ENCODE results near the gene ISCA2.

The ISCA2 gene

DNA sequence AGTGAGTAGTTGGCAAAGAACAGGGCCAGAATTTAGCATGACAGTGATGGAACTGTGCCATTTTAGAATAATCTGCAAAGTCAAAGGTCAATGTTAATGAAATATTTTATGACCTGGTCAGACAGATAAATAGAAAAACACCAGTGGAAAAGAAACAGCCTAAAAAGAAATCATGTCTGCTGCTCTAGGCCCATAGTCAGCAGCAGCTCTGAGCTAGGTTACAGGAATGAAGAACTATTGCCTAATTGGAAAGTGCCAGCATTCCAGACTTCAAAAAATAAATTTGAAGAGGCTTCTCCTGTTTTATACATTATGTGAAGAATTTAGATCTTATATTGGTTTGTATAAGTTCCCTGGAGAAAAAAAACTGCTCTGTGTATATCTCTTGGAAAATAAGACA, 10.2 kb upstream of the ISCA2 start:
- no peak for DNase-seq (ENCODE audit: low spot score)
- no peak overlapping the region for H3K27ac ChIP-seq
- TF ChIP-seq, protein P1, sequence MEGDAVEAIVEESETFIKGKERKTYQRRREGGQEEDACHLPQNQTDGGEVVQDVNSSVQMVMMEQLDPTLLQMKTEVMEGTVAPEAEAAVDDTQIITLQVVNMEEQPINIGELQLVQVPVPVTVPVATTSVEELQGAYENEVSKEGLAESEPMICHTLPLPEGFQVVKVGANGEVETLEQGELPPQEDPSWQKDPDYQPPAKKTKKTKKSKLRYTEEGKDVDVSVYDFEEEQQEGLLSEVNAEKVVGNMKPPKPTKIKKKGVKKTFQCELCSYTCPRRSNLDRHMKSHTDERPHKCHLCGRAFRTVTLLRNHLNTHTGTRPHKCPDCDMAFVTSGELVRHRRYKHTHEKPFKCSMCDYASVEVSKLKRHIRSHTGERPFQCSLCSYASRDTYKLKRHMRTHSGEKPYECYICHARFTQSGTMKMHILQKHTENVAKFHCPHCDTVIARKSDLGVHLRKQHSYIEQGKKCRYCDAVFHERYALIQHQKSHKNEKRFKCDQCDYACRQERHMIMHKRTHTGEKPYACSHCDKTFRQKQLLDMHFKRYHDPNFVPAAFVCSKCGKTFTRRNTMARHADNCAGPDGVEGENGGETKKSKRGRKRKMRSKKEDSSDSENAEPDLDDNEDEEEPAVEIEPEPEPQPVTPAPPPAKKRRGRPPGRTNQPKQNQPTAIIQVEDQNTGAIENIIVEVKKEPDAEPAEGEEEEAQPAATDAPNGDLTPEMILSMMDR (IDR thresholded peaks at IDR 0.05) = no peak
- H3K4me3 ChIP-seq = no peak overlapping the region

GRCh38 chr14:74486164-74486563, 7.4 kb upstream of the ISCA2 start:
- TF ChIP-seq, protein P1 (IDR thresholded peaks at IDR 0.05) = no peak
- Histone ChIP-seq H3K27ac (no peak overlapping the region), H3K4me3 (no peak overlapping the region)
- no peak for DNase-seq (ENCODE audit: low spot score)

DNA sequence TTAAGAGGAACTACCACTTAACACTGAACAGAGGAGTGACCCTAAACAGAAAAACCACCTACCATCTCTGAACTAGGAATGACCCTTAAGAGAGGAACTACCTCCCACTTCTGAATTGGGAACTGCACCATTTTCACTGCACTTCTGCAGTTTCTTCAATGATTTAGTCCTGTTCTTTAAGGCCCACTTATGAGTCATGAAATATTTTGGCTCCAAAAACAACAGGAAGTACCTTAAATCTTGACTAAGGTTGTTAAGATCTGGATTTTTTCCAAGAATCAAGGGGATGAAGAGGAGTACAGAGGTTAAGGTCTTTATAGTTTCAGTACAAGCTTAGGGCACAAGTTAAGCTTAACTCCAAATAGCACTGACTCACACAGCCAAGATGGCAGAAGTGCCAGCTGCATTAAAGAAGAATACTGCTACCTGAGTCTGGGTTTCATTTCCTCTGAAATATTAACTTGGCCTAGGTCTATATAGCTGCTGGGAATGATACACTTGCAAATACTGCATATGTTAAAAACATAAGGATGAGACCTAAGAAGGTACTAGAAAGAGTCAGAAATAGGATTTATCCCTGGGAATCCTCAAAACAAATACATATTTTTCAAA, 4.7 kb upstream of the ISCA2 start:
- TF ChIP-seq, protein P1 (IDR thresholded peaks at IDR 0.05) = no peak
- Histone ChIP-seq H3K4me3 (no peak overlapping the region), H3K27ac (peak overlapping the region; percentile 3 to 20)
- no peak for DNase-seq (ENCODE audit: low spot score)

DNA sequence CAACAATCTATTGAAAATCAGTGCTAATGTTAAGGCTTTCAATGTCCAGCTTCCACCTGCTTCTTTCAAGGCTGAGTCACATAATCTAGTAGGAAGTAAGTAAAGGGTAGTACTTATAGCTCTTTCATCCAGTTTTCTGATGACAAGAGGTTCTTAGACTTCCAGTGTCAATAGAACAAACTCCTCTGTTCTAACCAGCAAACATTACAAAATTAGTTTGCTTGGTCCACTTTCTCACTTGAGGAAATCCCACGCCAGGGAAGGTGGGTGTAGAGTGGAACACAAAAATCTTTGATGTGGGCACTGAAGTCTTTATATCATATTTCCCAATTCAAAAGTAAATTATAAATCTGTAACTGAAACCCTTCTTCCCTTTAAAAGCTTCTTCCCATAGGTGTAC, 3.1 kb upstream of the ISCA2 start:
- H3K27ac ChIP-seq = no peak overlapping the region
- no peak for DNase-seq (ENCODE audit: low spot score)
- TF ChIP-seq, protein P1 (IDR thresholded peaks at IDR 0.05) = no peak
- no peak overlapping the region for H3K4me3 ChIP-seq

DNA sequence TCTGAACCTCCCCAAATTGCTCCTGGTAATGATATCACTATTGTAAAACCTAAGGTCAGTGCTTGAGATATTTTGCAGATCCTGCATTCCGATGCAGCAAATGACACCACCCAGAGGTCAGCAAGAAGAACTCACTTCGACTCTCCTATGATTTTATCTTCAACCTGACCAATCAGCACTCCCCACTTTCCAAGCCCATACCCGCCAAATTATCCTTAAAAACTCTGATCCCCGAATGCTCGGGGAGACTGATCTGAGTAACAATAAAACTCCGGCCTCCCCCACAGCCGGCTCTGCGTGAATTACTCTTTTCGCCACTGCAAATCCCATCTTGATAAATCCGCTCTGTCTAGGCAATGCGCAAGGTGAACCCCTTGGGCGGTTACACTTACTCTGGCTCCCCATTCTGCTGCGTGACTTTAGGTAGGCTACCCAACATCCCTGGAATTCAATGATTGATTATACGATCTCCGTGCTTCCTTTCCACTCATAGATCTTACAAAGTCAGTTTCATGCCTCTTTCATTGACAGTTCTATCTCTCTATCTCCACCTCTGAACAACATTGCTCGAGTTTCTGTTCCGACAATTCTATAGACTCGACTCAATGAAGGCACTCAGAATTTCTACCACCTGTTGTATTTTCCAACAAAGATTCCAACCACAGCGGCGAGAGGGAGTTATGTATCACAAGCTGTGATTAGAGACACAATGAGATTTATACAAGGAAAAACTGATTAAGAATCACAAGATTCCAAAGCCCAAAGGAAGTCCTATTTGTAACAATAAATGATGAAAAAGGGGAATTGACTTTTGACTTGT, 1.4 kb upstream of the ISCA2 start:
- no peak for DNase-seq (ENCODE audit: low spot score)
- TF ChIP-seq, protein P1 (IDR thresholded peaks at IDR 0.05) = no peak
- Histone ChIP-seq H3K4me3 (peak overlapping the region; percentile 78), H3K27ac (peak overlapping the region; percentile 96 to 98)

DNA sequence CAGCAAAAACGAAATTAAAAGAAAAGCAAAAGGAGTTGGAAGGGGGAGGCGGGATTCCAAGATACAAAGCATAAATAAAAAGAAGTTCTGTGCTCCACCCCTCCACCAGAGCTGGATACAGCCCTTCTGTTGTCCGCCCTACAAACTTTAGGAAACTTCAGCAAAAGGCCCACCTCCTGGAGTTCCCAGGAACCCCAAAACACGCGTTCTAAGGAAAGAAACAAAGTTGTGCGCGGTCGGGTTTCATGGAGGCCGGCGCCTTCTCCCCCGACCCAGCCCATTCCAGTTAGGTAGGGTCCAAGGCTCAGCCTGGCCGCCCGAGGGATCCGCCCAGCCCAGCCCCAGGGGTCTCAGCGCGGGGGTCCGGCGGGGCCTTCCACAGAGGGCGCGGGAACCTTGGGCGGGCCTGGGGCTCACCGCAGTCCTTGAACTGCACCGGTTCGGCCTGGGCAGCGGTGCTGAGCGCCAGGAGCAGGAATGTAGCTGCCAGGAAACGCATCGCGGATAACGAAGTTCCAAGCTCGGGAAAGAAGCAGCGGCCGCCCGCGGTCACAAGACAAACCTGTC, 706 bp upstream of the ISCA2 start, which contains the start of gene NPC2:
Gene NPC2 (minus strand): TSS at position 530 of the 567 bp plus-strand sequence. CDS start 31 bp downstream, at position 499.
- no peak for DNase-seq (ENCODE audit: low spot score)
- Histone ChIP-seq H3K27ac (peak within 1 kb of the TSS; percentile 96 to 98), H3K4me3 (peak within 1 kb of the TSS; percentile 78)
- TF ChIP-seq, protein P1 (IDR thresholded peaks at IDR 0.05) = no peak
